Upper lobe of right lung (tissue), 1 donor: ENCODE results near the gene LRRC1. TPM values are rescaled to one million over a fixed set of nuclear protein-coding genes. Genes with fewer than 3 reads are reported as not detected.

ENCODE experiments used
- ATAC-seq: fragments of 200-7000 bp; cut with Tn5 transposase; one replicate; pipeline ENCODE4 v1.9.1; 2020; ENCODE audit warnings: mild to moderate bottlenecking, moderate library complexity
- DNase-seq: peaks from one replicate; pipeline ENCODE4 v3.0.0-alpha.2; 2020
- H3K27ac ChIP-seq: fragments of 200-600 bp; one replicate; pipeline ENCODE4 v1.8.0; 2022
- H3K27me3 ChIP-seq: fragments of 200-600 bp; one replicate; pipeline ENCODE4 v1.8.0; 2022; ENCODE audit warnings: mild to moderate bottlenecking
- H3K36me3 ChIP-seq: fragments of 200-600 bp; one replicate; pipeline ENCODE4 v1.8.0; 2022
- H3K4me1 ChIP-seq: fragments of 200-600 bp; one replicate; pipeline ENCODE4 v1.8.0; 2022
- H3K4me3 ChIP-seq: fragments of 200-600 bp; one replicate; pipeline ENCODE4 v1.8.0; 2022; ENCODE audit warnings: mild to moderate bottlenecking
- H3K9me3 ChIP-seq: fragments of 200-600 bp; one replicate; pipeline ENCODE4 v1.8.0; 2022
- intact Hi-C: fragments of 100-400 bp; cut with DNase I; formaldehyde crosslinking; loops from one replicate; pipeline ENCODE4 v1.11.0; 2022
- total RNA-seq: library from RNA; stranded (reverse); fragmentation: NEBNext Ultra II Directional; extraction: Animal tissue kit (Norgen Biotek cat#: 25700); gene quantifications from one replicate; pipeline ENCODE4 v1.2.1, GENCODE V29; 2021
- TF ChIP-seq, protein P1 (sequence below): fragments of 200-600 bp; IDR thresholded peaks from one replicate; pipeline ENCODE4 v1.8.0; 2022; ENCODE audit warnings: antibody characterized with exemption
- donor health status: DM: no; HTN: yes; CAD: no; lungs with severe emphysema.

LRRC1 gene
- total RNA-seq, 1 donor from 2014 or later: 22.3 TPM

DNA sequence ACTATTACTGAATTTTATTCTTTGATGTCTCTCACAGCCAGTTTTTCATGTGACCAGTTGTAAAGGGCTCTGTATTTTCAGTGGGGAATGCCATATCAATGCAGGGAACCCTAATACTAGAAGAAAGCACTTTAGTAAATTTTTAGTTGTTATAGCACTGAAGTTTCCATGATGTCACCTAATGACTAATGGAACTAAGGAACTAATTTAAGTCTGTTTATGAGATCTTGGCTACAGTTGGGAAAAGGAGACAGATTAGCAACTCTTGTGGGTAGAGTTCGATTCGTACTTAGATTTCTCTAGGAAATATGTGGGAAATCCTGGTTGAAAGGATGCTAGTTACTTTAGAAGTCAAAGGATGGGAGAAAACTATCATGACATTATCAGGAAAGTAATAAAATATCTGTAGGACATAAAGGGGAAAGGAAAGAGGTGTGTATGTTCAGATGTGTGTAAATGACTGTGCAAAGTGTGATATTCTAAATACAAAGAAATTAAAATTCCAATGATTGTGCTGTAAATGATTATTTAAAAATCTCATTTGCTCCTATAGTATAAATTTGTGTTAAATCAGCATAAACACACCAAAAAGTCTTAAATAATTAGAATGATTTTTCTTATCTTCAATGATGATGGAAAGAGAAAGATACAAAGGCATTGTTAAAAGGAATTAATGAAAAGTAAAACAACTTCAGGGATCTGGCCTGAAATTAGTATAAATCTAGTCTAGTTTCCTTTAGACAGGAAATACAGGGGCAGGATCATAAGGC, 103.4 kb downstream of the LRRC1 start:
- intact Hi-C loops: no loop called here
- DNase-seq: no peak

DNA sequence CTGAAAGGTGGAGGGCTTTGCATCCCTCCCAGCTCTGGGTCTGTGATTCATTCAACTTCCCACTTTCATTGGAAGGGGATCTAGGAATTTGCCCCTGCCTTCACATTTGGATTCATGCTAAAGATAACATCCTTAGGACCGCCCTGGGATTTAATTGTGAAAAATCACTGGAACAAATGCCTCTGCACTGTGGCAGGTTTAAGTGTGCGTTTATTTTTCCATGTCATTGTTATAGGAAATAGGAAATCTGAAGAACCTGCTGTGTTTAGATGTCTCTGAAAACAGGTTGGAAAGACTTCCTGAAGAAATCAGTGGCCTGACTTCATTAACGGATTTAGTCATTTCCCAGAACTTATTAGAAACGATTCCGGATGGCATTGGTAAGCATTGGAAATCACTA, 104.7 kb downstream of the LRRC1 start:
- no peak overlapping the region for H3K27ac ChIP-seq
- no peaks in the 10 kb centered on the region for H3K4me1 ChIP-seq
- DNase-seq: no peak
- no peak for ATAC-seq
- no peak overlapping the region for H3K4me3 ChIP-seq
- H3K9me3 ChIP-seq: no peaks in the 10 kb centered on the region
- no peaks in the 10 kb centered on the region for H3K27me3 ChIP-seq
- TF ChIP-seq, protein P1, sequence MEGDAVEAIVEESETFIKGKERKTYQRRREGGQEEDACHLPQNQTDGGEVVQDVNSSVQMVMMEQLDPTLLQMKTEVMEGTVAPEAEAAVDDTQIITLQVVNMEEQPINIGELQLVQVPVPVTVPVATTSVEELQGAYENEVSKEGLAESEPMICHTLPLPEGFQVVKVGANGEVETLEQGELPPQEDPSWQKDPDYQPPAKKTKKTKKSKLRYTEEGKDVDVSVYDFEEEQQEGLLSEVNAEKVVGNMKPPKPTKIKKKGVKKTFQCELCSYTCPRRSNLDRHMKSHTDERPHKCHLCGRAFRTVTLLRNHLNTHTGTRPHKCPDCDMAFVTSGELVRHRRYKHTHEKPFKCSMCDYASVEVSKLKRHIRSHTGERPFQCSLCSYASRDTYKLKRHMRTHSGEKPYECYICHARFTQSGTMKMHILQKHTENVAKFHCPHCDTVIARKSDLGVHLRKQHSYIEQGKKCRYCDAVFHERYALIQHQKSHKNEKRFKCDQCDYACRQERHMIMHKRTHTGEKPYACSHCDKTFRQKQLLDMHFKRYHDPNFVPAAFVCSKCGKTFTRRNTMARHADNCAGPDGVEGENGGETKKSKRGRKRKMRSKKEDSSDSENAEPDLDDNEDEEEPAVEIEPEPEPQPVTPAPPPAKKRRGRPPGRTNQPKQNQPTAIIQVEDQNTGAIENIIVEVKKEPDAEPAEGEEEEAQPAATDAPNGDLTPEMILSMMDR: no peak
- H3K36me3 ChIP-seq: no peaks in the 10 kb centered on the region
- intact Hi-C loops: no loop called here

More for the DNA sequence above, 103.4 kb downstream of the LRRC1 start:
- Histone ChIP-seq H3K27ac (no peak overlapping the region), H3K36me3 (no peaks in the 10 kb centered on the region), H3K27me3 (no peaks in the 10 kb centered on the region), H3K9me3 (no peaks in the 10 kb centered on the region), H3K4me3 (no peak overlapping the region), H3K4me1 (no peaks in the 10 kb centered on the region)
- ATAC-seq: no peak
- TF ChIP-seq, protein P1: no peak

- no peak overlapping the region for H3K4me3 ChIP-seq
- intact Hi-C loops: no loop called here
- no peak overlapping the region for H3K27ac ChIP-seq
- H3K9me3 ChIP-seq: no peaks in the 10 kb centered on the region
- DNase-seq (no peak), ATAC-seq (no peak)
- H3K4me1 ChIP-seq: no peaks in the 10 kb centered on the region
- TF ChIP-seq, protein P1: no peak
- H3K27me3 ChIP-seq: no peaks in the 10 kb centered on the region
- no peaks in the 10 kb centered on the region for H3K36me3 ChIP-seq
These were observed 108.6 kb downstream of the LRRC1 start for GRCh38 chr6:53903357-53903756.

DNA sequence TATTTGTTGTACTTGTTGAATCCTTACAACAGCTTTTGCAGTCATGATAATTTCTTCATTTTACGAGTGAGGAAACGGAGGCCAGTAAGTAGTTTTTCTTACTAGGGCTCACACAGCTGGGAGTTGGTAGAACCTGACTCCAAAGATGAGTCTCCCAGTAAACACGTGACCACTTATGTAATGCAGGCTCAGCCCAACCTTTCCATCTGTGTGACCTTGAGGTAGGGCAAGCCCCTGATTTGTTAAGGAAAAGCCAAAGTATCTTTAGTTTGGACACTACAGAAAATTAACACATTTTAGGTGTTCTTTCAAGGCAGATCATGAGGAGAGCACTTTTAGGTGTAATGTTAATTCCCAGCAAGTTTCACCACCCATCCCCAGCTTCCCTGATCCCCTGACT, 111.3 kb downstream of the LRRC1 start:
- Histone ChIP-seq H3K4me1 (no peaks in the 10 kb centered on the region), H3K27me3 (no peaks in the 10 kb centered on the region), H3K4me3 (no peak overlapping the region), H3K27ac (no peak overlapping the region), H3K9me3 (no peaks in the 10 kb centered on the region), H3K36me3 (no peaks in the 10 kb centered on the region)
- no peak for ATAC-seq
- intact Hi-C loops: no loop called here
- TF ChIP-seq, protein P1: no peak
- DNase-seq: no peak

DNA sequence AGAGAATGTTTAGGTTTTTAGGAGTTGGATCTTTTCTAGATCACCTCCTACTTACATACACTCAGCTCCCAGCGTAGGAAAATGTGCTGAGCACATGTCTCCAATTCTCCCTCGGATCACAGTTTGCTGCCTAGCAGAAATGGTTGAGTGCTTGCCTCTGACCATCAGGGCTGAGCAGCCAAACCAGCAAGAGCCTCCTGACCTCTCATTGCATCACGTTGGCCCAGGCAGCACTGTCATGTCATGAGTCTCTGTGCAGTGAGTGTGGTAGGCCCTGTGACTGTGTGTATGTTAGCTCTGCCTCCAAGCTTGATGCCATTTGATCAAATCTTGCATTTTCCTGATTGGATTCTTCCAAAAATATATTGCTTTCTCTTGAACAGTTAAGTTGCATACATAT, 112.0 kb downstream of the LRRC1 start:
- TF ChIP-seq, protein P1: no peak
- no peak overlapping the region for H3K4me3 ChIP-seq
- H3K27ac ChIP-seq: no peak overlapping the region
- H3K27me3 ChIP-seq: no peaks in the 10 kb centered on the region
- H3K36me3 ChIP-seq: no peaks in the 10 kb centered on the region
- H3K9me3 ChIP-seq: no peaks in the 10 kb centered on the region
- H3K4me1 ChIP-seq: no peaks in the 10 kb centered on the region
- DNase-seq (no peak), ATAC-seq (peak; percentile 40)
- intact Hi-C loops: no loop called here

DNA sequence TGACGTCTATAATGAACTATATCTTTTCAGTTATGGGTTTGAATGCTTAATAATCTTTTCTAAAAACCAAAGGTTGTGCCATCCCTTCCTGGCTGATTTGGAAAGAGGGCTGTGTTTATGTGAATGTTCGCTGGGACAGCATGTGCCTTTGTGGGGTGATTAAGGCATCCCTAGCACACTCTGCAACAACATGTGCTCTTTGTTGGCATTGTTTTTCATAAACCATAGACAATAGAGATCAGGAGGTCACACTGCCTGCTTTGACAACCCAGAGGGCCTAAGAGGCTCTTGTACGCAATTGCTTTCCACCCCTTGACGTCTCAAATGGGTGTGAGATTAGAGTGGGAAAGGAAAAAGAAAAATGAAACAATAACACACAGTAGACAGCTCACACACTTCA, 116.0 kb downstream of the LRRC1 start:
- Histone ChIP-seq H3K27me3 (no peaks in the 10 kb centered on the region), H3K9me3 (no peaks in the 10 kb centered on the region), H3K27ac (no peak overlapping the region), H3K4me1 (no peaks in the 10 kb centered on the region), H3K4me3 (no peak overlapping the region), H3K36me3 (no peaks in the 10 kb centered on the region)
- DNase-seq (no peak), ATAC-seq (peak; percentile 30)
- TF ChIP-seq, protein P1: no peak
- intact Hi-C loops: no loop called here
